Measurements from ENCODE around the gene SERINC5.

SERINC5 gene

GRCh38 chr5:80093796-80094195 lies 162.1 kb downstream of the SERINC5 start:
- no peak for ATAC-seq
- TF ChIP-seq CSRNP3 (CRISPR knock-in tag; IDR thresholded peaks at IDR 0.05) (no peak), ARNTL (CRISPR knock-in tag; IDR thresholded peaks at IDR 0.05; ENCODE audit: borderline replicate concordance, low read depth) (no peak), ZNF8 (CRISPR knock-in tag; IDR thresholded peaks at IDR 0.05) (no peak), POU6F1 (CRISPR knock-in tag; IDR thresholded peaks at IDR 0.05; ENCODE audit: borderline replicate concordance, low read depth) (no peak)

GRCh38 chr5:80092486-80093107 lies 163.3 kb downstream of the SERINC5 start:
- TF ChIP-seq CREB5 (CRISPR knock-in tag; IDR thresholded peaks at IDR 0.05; ENCODE audit: low read depth) (no peak), PATZ1 (CRISPR knock-in tag; IDR thresholded peaks at IDR 0.05; ENCODE audit: borderline replicate concordance) (no peak), ZC3H10 (CRISPR knock-in tag; IDR thresholded peaks at IDR 0.05) (no peak), ARNTL (CRISPR knock-in tag; IDR thresholded peaks at IDR 0.05; ENCODE audit: borderline replicate concordance, low read depth) (no peak), GLIS3 (CRISPR knock-in tag; IDR thresholded peaks at IDR 0.05) (no peak), CSDC2 (CRISPR knock-in tag; IDR thresholded peaks at IDR 0.05) (no peak), TCF4 (CRISPR knock-in tag; IDR thresholded peaks at IDR 0.05; ENCODE audit: borderline replicate concordance) (no peak), RARB (CRISPR knock-in tag; IDR thresholded peaks at IDR 0.05) (no peak), PPARA (CRISPR knock-in tag; IDR thresholded peaks at IDR 0.05; ENCODE audit: borderline replicate concordance) (no peak), ZNF8 (CRISPR knock-in tag; IDR thresholded peaks at IDR 0.05) (no peak), ZNF565 (CRISPR knock-in tag; conservative IDR thresholded peaks at IDR 0.05; ENCODE audit: low read depth) (no peak), POU6F1 (CRISPR knock-in tag; IDR thresholded peaks at IDR 0.05; ENCODE audit: borderline replicate concordance, low read depth) (no peak), OSR1 (CRISPR knock-in tag; IDR thresholded peaks at IDR 0.05) (no peak), BACH2 (CRISPR knock-in tag; IDR thresholded peaks at IDR 0.05; ENCODE audit: borderline replicate concordance) (no peak)
- ATAC-seq = no peak

- peak; percentile 90 for ATAC-seq
Measured at GRCh38 chr5:80091792-80092192, 164.1 kb downstream of the SERINC5 start.

GRCh38 chr5:80090884-80091166 lies 165.0 kb downstream of the SERINC5 start:
- ATAC-seq = peak; percentile 23; the same call in 1 of the 3 replicates
- TF ChIP-seq ZC3H10 (CRISPR knock-in tag; IDR thresholded peaks at IDR 0.05) = no peak
- TF ChIP-seq RARB (CRISPR knock-in tag; IDR thresholded peaks at IDR 0.05) = no peak
- TF ChIP-seq ZFP3 (CRISPR knock-in tag; IDR thresholded peaks at IDR 0.05) = no peak
- no peak for TF ChIP-seq TCF4 (CRISPR knock-in tag; IDR thresholded peaks at IDR 0.05; ENCODE audit: borderline replicate concordance)
- no peak for TF ChIP-seq CREB5 (CRISPR knock-in tag; IDR thresholded peaks at IDR 0.05; ENCODE audit: low read depth)
- no peak for TF ChIP-seq SNAI2 (CRISPR knock-in tag; IDR thresholded peaks at IDR 0.05)
- no peak for TF ChIP-seq ESRRG (CRISPR knock-in tag; IDR thresholded peaks at IDR 0.05)
- no peak for TF ChIP-seq TSHZ2 (CRISPR knock-in tag; IDR thresholded peaks at IDR 0.05)
- TF ChIP-seq BACH2 (CRISPR knock-in tag; IDR thresholded peaks at IDR 0.05; ENCODE audit: borderline replicate concordance) = no peak
- no peak for TF ChIP-seq PATZ1 (CRISPR knock-in tag; IDR thresholded peaks at IDR 0.05; ENCODE audit: borderline replicate concordance)
- no peak for TF ChIP-seq ZNF565 (CRISPR knock-in tag; conservative IDR thresholded peaks at IDR 0.05; ENCODE audit: low read depth)
- no peak for TF ChIP-seq ZNF70 (CRISPR knock-in tag; IDR thresholded peaks at IDR 0.05)
- TF ChIP-seq GLIS3 (CRISPR knock-in tag; IDR thresholded peaks at IDR 0.05) = no peak
- no peak for TF ChIP-seq TOX (CRISPR knock-in tag; IDR thresholded peaks at IDR 0.05; ENCODE audit: borderline replicate concordance)

Data from SK-N-SH treated with all-trans-retinoic acid at 6 μM for 48 hours (cell line).